GM21786 (cell line): ENCODE results near the gene PTK6.
"Not testable (repeated sequence)": the region's sequence is repeated elsewhere in the genome, so short reads cannot be mapped to it uniquely, and the experiment has no call there.

Experiments
- ATAC-seq: cut with Tn5 transposase; IDR thresholded peaks from one replicate; pipeline ENCODE4 v1.9.1; 2021; ENCODE audit not compliant: unreplicated experiment

PTK6 gene

DNA sequence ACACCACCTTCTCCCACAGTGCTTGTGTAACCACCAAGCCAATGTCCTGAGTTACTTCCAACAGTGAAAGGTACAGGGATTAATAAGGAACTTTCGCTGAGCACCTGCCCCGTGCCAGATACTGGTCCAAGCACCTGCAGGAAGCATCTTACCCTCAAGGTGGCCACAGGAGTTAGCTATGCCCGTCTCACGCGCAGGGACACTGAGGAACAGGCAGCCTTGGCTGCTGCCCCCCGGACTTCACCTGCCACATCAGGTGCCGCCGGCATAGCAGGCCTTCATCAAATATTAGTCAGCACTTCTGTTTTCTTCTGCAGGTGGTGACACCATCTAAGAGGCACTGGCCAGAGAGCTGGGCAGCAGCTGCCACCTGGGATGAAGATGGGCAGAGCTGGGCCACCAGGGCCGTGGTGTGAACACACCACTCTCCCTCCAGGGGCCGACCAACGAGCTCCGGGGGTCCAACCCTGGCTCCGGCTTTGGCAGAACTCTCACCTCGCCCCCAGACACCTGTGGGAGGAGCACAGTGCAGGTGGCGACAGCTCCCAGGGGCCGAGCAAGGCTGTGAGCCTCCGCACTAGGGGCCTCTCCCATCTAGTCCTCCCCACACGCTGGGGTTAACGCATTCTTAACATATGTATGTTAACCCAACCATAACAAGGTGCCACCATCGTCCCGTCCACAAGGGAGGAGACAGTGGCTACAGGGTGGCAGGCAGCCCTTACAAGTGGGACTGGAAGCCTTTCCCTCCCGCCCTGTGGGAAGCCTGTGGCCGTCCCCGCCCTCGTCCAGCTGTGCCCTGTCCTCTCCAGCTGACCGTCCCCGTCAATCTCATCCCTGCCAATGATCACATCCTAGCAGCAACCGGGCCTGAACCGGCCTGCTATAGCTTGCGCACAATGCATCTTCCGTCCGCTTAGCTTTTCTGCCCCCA, 19.5 kb downstream of the PTK6 start:
- no peak for ATAC-seq

DNA sequence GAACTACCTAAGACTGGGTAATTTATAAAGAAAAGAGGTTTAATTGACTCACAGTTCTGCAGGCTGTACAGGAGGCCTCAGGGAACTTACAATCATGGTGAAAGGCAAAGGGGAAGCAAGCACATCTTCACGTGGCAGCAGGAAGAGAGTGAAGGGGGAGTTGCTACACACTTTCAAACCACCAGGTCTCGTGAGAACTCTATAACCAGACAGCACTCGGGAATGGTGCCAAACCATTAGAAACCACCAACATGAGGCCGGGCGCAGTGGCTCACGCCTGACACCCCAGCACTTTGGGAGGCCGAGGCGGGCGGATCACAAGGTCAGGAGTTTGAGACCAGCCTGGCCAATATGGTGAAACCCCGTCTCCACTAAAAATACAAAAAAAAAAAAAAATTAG, 22.7 kb downstream of the PTK6 start:
- not testable (repeated sequence) for ATAC-seq

DNA sequence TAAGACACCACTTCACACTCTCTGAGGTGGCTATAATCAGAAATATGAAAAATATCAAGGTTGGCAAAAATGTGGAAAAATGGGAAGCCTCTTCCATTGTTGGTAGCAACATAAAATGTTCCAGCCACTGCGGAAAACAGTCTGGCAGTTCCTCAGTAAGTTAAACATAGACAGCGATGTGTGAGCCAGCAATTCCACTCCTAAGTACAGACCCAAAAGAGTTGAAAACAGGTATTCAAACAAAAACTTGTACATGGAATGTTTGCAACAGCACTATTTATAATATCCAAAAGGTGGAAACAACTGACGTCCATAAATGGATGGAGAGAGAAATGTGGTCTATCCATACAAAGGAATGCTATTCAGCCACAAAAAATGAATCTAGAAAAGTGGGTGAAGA, 24.0 kb downstream of the PTK6 start:
- ATAC-seq = no peak

DNA sequence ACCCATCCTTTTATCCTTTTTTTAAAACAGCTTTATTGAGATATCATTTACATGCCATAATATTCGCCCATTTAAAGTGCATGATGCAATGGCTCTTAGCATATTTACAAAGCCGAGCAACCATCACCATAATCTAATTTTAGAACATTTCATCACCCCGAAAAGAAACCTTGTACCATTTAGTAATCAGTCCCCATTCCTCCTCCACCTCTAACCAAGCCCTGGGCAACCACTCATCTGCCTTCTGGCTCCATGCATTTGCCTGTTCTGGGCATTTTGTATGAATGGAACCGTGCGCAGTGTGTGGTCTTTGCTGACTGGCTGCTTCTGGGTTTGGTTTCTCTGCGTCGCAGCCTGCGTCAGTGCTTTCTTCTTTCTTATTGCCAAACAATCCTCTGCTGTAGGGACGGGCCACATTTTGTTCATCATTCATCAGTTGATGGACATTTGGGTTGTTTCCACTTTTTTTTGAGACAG, 28.1 kb downstream of the PTK6 start:
- no peak for ATAC-seq

- no peak for ATAC-seq
Measured at GRCh38 chr20:63508072-63508768, 29.0 kb downstream of the PTK6 start.

- ATAC-seq = no peak
Measured at GRCh38 chr20:63507083-63507743, 30.0 kb downstream of the PTK6 start.

- ATAC-seq = no peak
Measured at GRCh38 chr20:63505723-63506122, 31.5 kb downstream of the PTK6 start.

DNA sequence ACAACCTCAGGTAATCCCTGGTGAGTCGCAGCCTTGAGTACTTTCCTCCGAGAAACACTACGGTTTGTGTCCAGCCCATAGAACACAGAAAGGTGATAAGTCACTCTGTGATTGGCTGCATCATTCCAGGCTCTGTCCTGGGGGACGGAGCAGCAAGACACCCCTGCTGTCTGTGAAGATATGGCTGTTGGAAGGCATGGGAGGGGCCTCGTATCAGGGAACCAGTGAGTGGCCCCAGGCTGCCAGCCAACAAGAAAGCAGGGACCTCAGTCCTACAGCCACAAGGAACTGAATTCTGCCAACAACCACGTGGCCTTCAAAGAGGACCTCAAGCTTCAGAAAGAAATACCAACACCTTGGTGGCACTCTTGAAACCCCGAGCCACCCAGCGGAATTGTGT, 31.9 kb downstream of the PTK6 start:
- no peak for ATAC-seq

GRCh38 chr20:63504642-63505041, 32.5 kb downstream of the PTK6 start:
- no peak for ATAC-seq

DNA sequence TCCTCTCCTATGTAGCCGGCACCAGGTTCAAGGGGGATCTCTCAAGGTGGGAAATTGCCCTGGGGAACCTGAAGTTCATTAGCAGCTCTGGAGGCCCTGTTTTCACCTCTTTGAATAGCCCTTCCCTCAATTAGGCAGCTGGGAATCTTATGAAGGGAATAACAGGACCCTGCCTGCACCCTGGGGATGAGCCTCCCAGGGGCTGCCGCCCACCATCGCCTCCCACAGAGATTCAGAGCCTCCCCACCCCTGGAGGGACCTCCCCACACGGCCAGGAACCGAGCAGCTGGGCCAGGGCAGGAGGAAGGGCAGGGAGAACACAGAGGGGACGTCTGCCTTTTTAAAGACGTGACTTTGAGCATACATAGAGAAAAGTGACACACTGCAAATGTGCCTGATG, 33.7 kb downstream of the PTK6 start:
- no peak for ATAC-seq

DNA sequence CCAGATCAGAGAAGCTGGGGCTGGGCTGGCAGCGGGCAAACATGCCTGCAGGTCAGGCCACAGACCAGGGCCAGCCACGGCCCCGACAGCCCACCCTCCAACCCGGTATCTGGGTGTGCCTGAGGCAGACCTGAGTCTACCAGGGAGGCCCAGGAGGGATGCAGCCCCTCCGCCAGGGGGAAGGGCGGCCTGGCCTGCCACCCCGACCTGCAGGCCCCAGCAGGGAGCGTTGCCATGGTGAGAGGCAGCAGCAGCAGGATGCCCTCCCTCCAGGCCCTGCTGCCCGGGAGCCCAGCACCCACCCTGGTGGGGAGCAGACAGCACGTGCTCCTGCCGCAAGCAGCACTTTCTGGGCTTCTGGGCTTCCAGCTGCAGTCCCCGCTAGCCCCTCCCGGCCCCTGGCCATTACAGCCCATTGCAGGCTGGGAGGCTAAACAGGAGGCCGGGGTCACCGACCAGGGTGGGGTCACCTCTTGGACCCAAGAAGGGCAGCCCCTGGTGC, 34.5 kb downstream of the PTK6 start:
- ATAC-seq = no peak

DNA sequence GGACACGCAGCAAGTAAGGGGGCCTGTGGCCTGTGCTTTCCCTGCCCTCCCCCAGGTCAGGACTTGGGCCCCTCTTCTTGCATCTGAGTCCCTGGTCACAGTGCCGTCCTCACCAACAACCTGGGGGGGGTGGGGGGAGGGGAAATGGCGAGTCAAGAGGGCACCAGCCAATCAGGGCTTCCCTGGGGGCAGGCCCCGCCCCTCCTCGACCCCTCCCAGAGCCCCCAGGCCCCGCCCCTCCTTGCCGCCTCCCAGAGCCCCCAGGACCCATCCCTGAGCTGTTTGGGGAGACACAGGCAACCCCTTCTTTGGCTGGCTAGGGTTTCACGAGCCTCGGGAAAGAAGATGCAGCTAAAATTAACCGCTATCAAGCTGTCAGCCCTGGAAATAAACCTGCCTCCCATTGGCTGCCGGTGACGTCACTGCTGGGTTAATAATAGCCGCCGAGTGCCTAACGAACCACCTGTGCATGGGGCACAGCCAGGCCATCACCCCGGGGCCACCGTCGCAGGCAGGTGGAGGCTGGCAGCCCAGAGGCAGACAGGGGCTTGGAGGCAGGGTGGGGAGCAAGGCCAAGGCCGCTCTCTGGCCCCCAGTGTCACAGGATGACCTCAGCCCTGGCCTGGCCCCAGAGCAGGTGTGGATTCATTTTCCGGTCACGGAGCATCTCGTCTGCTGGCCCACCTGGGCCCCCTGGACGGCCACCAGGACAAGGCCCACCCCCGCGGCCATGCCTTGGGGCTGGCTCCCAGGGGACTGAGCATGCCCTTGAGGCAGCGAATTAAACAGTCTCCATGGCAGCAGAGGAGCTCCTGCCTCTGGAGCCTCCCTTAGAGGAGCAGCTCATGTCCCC, 35.1 kb downstream of the PTK6 start:
- no peak for ATAC-seq

DNA sequence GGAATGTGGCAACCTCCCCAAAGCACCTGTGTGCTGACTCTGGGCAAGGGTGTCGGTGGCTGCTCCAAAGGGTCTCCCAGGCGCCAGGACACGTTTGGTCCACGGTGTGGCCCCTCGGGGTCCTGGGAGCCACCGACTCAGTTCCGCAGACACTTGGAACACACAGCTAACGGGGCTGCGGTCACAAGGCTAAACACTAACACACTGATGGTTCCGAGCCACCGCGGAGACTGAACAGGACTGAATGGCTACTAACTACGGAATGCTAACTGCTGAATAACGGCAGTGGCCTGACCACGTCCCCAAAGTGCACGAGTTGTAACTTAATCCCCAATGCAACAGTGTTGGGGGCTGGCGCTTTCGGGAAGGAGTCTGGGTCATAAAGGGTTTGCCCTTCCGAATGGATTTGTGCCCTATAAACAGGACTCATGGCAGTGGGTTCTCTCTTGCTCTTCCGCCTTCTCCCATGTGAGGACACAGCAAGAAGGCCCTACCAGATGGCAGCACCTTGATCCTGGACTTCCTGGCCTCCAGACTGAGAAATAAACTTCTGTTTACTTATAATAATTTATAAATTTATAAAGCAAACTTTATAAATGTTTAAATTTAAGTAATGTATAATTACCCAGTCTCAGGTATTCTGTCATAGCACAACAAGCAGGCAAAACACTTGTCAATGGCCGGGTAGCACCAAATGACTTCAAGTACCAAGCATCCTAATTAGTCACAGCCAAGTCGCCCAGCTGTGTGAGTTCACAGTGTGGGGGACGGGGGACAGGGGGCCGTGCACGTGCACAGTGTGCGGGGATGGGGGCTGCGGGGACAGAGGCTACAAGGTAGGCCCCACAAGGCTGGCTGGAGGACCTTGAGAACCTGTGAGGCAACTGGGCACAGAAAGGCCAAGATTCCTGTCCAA, 36.0 kb downstream of the PTK6 start:
- no peak for ATAC-seq

GRCh38 chr20:63500151-63500901, 36.9 kb downstream of the PTK6 start:
- no peak for ATAC-seq

GRCh38 chr20:63499338-63499969, 37.7 kb downstream of the PTK6 start:
- no peak for ATAC-seq

DNA sequence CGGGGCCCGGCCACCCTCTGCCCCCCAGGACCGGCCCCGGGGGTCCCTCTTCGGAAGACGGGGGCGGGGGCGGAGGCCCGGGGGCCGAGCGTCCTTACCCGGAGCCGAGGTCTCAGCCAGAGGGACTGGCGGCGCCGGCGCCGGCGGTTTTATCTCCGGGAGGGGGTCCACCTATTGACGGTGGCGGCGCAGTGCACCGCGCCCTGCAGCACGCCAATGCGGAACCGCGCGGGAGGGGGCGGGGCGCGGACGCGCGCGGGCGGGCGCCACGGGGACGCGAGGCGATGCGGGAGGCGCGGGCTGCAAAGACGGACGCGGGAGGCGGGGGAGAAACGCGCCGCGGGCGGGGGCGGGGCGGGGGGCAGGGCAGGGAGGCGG, 38.2 kb downstream of the PTK6 start, which contains the start of gene EEF1A2:
Gene EEF1A2, minus strand, starts transcription at position 124 of the 378 bp plus-strand sequence. CDS start 1,320 bp downstream, outside the sequence.
- no peak for ATAC-seq

DNA sequence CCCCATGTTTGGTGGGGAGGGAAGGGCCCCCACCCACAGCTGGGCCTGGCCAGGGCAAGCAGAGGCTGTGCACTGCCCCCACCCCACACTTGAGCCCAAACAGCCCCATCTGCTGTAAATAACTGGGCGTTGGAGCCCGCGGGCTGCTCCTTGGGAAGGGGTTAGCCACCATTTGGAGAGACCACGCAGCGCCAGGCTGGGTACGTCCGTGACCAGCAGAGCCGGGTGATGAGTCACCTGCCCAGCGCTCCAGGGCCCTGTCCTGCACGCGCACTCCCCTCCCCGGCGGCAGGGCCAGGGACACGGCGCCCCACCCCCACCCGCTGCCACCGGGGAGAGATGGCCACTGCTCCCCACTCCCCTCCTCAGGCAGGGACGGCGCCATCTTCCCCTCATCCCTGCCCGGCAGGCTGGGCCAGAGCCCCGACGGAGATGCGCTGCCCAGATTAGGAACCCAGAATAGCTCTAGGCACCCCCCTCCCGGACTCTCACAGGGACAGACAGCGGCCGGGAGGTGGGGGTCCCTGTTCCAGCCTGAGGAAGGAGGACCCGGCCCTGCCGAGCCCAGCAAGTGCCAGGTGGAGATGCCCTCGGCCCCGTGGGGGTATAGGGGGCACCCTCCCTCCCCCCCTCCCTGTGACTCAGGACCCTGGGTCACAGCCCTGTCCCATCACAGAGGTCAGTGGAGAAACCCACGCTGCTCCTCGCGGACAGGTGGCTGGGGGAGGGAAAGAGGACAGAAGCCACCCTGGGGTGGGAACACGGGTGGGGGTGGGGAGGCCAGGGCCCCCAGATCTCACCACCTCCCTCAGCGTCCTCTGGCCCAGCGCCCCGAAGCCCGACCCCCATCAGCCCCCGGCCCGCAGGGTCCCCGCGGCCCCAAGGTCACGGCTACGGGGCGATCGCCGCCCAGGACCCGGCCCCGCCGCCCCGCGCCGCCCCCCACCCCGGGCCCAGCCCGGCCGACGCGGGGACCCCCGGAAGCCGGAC, 38.9 kb downstream of the PTK6 start:
- no peak for ATAC-seq
